IPS-11a (cell line): ENCODE measurements around the gene DNAH7.
"Not testable (repeated sequence)": the region's sequence is repeated elsewhere in the genome, so short reads cannot be mapped to it uniquely, and the experiment has no call there.

Experiments used
- H3K4me3 ChIP-seq: one replicate; pipeline ENCODE4 v1.5.1; 2013; ENCODE audit warnings: low read depth, low read length, control low read depth

The DNAH7 gene

GRCh38 chr2:195734931-195735330 lies 333.7 kb downstream of the DNAH7 start:
- no peak overlapping the region for H3K4me3 ChIP-seq

- no peak overlapping the region for H3K4me3 ChIP-seq
Measured at GRCh38 chr2:195734395-195734794, 334.2 kb downstream of the DNAH7 start.

- H3K4me3 ChIP-seq: no peak overlapping the region
Measured at GRCh38 chr2:195733831-195734230, 334.8 kb downstream of the DNAH7 start.

- H3K4me3 ChIP-seq: no peak overlapping the region
Measured at GRCh38 chr2:195732574-195732973, 336.1 kb downstream of the DNAH7 start.

- no peak overlapping the region for H3K4me3 ChIP-seq
Measured at GRCh38 chr2:195730912-195731311, 337.7 kb downstream of the DNAH7 start.

- no peak overlapping the region for H3K4me3 ChIP-seq
Measured at GRCh38 chr2:195727106-195727505, 341.5 kb downstream of the DNAH7 start.

- no peak overlapping the region for H3K4me3 ChIP-seq
Measured at GRCh38 chr2:195722075-195722474, 346.6 kb downstream of the DNAH7 start.

GRCh38 chr2:195721042-195721441 lies 347.6 kb downstream of the DNAH7 start:
- H3K4me3 ChIP-seq: no peak overlapping the region

GRCh38 chr2:195716466-195716865 lies 352.2 kb downstream of the DNAH7 start:
- no peak overlapping the region for H3K4me3 ChIP-seq

- no peak overlapping the region for H3K4me3 ChIP-seq
Measured at GRCh38 chr2:195711478-195711877, 357.2 kb downstream of the DNAH7 start.

GRCh38 chr2:195709901-195710806 lies 358.5 kb downstream of the DNAH7 start:
- H3K4me3 ChIP-seq: no peak overlapping the region

- no peak overlapping the region for H3K4me3 ChIP-seq
Measured at GRCh38 chr2:195706161-195706900, 362.3 kb downstream of the DNAH7 start.

- no peak overlapping the region for H3K4me3 ChIP-seq
Measured at GRCh38 chr2:195700480-195700879, 368.2 kb downstream of the DNAH7 start.

GRCh38 chr2:195697681-195698220 lies 370.9 kb downstream of the DNAH7 start:
- no peak overlapping the region for H3K4me3 ChIP-seq

- no peak overlapping the region for H3K4me3 ChIP-seq
Measured at GRCh38 chr2:195696012-195696411, 372.6 kb downstream of the DNAH7 start.

GRCh38 chr2:195695002-195695631 lies 373.5 kb downstream of the DNAH7 start:
- no peak overlapping the region for H3K4me3 ChIP-seq

GRCh38 chr2:195694553-195694952 lies 374.1 kb downstream of the DNAH7 start:
- no peak overlapping the region for H3K4me3 ChIP-seq

GRCh38 chr2:195692531-195692930 lies 376.1 kb downstream of the DNAH7 start:
- not testable (repeated sequence) for H3K4me3 ChIP-seq
